Measurements from ENCODE around the gene DMD. TPM values are rescaled to one million over a fixed set of nuclear protein-coding genes. Genes with fewer than 3 reads are reported as not detected.

Gene DMD
- total RNA-seq, 4 donors from 2014 or later = 18.7 to 69.5 (median 38.5) TPM

- no peak for DNase-seq (ENCODE audit: low spot score in 2 of 2)
- TF ChIP-seq POLR2A (IDR thresholded peaks at IDR 0.05) (no peak), EP300 (IDR thresholded peaks at IDR 0.05) (no peak), CTCF (IDR thresholded peaks at IDR 0.05) (no peak), POLR2AphosphoS5 (IDR thresholded peaks at IDR 0.05) (no peak)
- H3K27ac ChIP-seq = no peak overlapping the region
- no peaks in the 10 kb centered on the region for H3K4me1 ChIP-seq
- no peaks in the 10 kb centered on the region for H3K27me3 ChIP-seq
- WGBS = 66% methylated on average over 7 of the region's 7 CpGs
- H3K36me3 ChIP-seq = no peaks in the 10 kb centered on the region
- H3K4me3 ChIP-seq = no peak overlapping the region
- H3K9me3 ChIP-seq = no peaks in the 10 kb centered on the region
Observed at GRCh38 chrX:31894152-31894551, 1317.2 kb downstream of the DMD start.

GRCh38 chrX:31893525-31893924, 1317.8 kb downstream of the DMD start:
- H3K9me3 ChIP-seq = no peaks in the 10 kb centered on the region
- WGBS = 71% methylated on average over 4 of the region's 4 CpGs
- no peak overlapping the region for H3K27ac ChIP-seq
- H3K4me1 ChIP-seq = no peaks in the 10 kb centered on the region
- H3K4me3 ChIP-seq = no peak overlapping the region
- H3K27me3 ChIP-seq = no peaks in the 10 kb centered on the region
- no peak for DNase-seq (ENCODE audit: low spot score in 2 of 2)
- H3K36me3 ChIP-seq = no peaks in the 10 kb centered on the region
- no peak for TF ChIP-seq EP300 (IDR thresholded peaks at IDR 0.05)
- no peak for TF ChIP-seq POLR2A (IDR thresholded peaks at IDR 0.05)
- TF ChIP-seq POLR2AphosphoS5 (IDR thresholded peaks at IDR 0.05) = no peak
- no peak for TF ChIP-seq CTCF (IDR thresholded peaks at IDR 0.05)

DNA sequence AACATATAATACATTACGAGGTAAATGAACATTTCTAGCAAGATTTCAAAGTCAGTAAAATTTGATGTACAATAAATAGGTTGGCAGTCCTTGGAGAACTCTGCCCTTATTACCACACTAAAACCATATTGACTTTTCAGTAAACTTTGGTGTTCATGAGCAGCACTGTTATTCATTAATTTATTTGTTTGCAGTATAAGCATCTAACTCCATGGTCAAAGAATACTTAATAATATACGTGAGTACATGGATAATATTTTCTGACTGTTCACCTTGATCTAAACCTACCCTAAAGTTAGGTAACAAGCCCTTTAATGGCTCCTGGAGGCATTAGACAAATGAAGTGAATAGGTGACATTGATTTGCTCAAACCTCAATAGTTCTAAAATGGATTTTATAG, 1322.3 kb downstream of the DMD start:
- no peak for DNase-seq (ENCODE audit: low spot score in 2 of 2)
- no peaks in the 10 kb centered on the region for H3K4me1 ChIP-seq
- TF ChIP-seq POLR2AphosphoS5 (IDR thresholded peaks at IDR 0.05) = no peak
- no peak for TF ChIP-seq POLR2A (IDR thresholded peaks at IDR 0.05)
- TF ChIP-seq CTCF (IDR thresholded peaks at IDR 0.05) = no peak
- H3K27ac ChIP-seq = no peak overlapping the region
- no peaks in the 10 kb centered on the region for H3K27me3 ChIP-seq
- H3K4me3 ChIP-seq = no peak overlapping the region
- WGBS = 63% methylated on average over 2 of the region's 2 CpGs
- no peaks in the 10 kb centered on the region for H3K9me3 ChIP-seq
- H3K36me3 ChIP-seq = no peaks in the 10 kb centered on the region

DNA sequence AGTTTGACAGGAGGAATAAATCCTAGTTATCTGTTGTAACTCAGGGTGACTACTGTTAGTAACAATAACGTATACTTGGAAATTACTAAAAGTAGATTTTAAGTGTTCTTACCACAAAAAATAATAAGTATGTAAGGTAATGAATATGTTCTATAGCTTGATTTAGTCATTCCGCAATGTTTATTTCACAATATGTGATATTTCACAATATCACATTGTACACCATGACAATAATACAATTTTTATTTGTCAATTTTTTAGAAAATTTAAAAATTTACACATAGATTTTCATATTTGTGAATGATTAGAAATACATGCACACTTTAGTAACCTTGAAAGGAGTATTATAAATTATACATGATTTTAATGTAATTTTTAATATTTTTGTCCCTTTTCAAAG, 1326.8 kb downstream of the DMD start:
- H3K27ac ChIP-seq = no peak overlapping the region
- 84% methylated on average over 2 of the region's 2 CpGs for WGBS
- DNase-seq (ENCODE audit: low spot score in 2 of 2) = no peak

GRCh38 chrX:31872007-31872406, 1339.3 kb downstream of the DMD start:
- Histone ChIP-seq H3K27me3 (no peaks in the 10 kb centered on the region), H3K4me3 (no peak overlapping the region), H3K4me1 (no peaks in the 10 kb centered on the region), H3K36me3 (no peaks in the 10 kb centered on the region), H3K27ac (no peak overlapping the region), H3K9me3 (no peaks in the 10 kb centered on the region)
- DNase-seq (ENCODE audit: low spot score in 2 of 2) = no peak
- TF ChIP-seq EP300 (IDR thresholded peaks at IDR 0.05) (no peak), CTCF (IDR thresholded peaks at IDR 0.05) (no peak), POLR2AphosphoS5 (IDR thresholded peaks at IDR 0.05) (no peak), POLR2A (IDR thresholded peaks at IDR 0.05) (no peak)
- WGBS = 40% methylated on average over 2 of the region's 2 CpGs

More for the DNA sequence above, 1326.8 kb downstream of the DMD start:
- Histone ChIP-seq H3K4me1 (no peaks in the 10 kb centered on the region), H3K9me3 (no peaks in the 10 kb centered on the region), H3K36me3 (no peaks in the 10 kb centered on the region), H3K4me3 (no peak overlapping the region), H3K27me3 (no peaks in the 10 kb centered on the region)
- no peak for TF ChIP-seq EP300 (IDR thresholded peaks at IDR 0.05)

GRCh38 chrX:31870267-31870666, 1341.1 kb downstream of the DMD start:
- TF ChIP-seq EP300 (IDR thresholded peaks at IDR 0.05) = no peak
- TF ChIP-seq POLR2A (IDR thresholded peaks at IDR 0.05) = no peak
- no peak for TF ChIP-seq POLR2AphosphoS5 (IDR thresholded peaks at IDR 0.05)
- TF ChIP-seq CTCF (IDR thresholded peaks at IDR 0.05) = no peak
- no peak for DNase-seq (ENCODE audit: low spot score in 2 of 2)
- Histone ChIP-seq H3K4me1 (no peaks in the 10 kb centered on the region), H3K36me3 (no peaks in the 10 kb centered on the region), H3K9me3 (no peaks in the 10 kb centered on the region), H3K27me3 (no peaks in the 10 kb centered on the region), H3K27ac (no peak overlapping the region), H3K4me3 (no peak overlapping the region)
